Measurements from ENCODE around the gene OR12D1.
A peak's percentile ranks its signal among the peaks of the same experiment; 100 is the strongest.

Gene OR12D1

GRCh38 chr6:29414588-29414987 is at the start of gene OR12D1:
Gene OR12D1 (plus strand): TSS chr6:29414928.
- Histone ChIP-seq H3K27ac (no peak within 1 kb of the TSS), H3K27me3 (ENCODE audit: insufficient read depth, low read depth, severe bottlenecking) (peaks cover 74% of the 10 kb centered on the region), H3K4me3 (ENCODE audit: low read depth, low read length) (no peak within 1 kb of the TSS), H3K36me3 (no peaks in the 10 kb centered on the region), H3K9me3 (ENCODE audit: severe bottlenecking) (peaks cover 5% of the 10 kb centered on the region)
- DNase-seq = no peak
- peak; percentile 49; the same call in 1 of the 2 replicates for TF ChIP-seq CTCF (IDR thresholded peaks at IDR 0.05; ENCODE audit: low read depth, low read length)

- H3K4me3 ChIP-seq (ENCODE audit: low read depth, low read length) = no peak within 1 kb of the TSS
- no peak for DNase-seq
- H3K27ac ChIP-seq = no peak within 1 kb of the TSS
- peaks cover 6% of the 10 kb centered on the region for H3K9me3 ChIP-seq (ENCODE audit: severe bottlenecking)
- no peak for TF ChIP-seq CTCF (IDR thresholded peaks at IDR 0.05; ENCODE audit: low read depth, low read length)
- no peaks in the 10 kb centered on the region for H3K36me3 ChIP-seq
- peaks cover 60% of the 10 kb centered on the region for H3K27me3 ChIP-seq (ENCODE audit: insufficient read depth, low read depth, severe bottlenecking)
Observed at GRCh38 chr6:29368765-29369164, 46.0 kb upstream of the OR12D1 start, which contains the start of gene OR5V1. Gene OR5V1 (minus strand): TSS chr6:29368865. CDS start chr6:29356195, 12,670 bp downstream.

GRCh38 chr6:29375191-29375590 is 39.5 kb upstream of the OR12D1 start, which contains the start of gene OR12D3:
Gene OR12D3 (minus strand): TSS chr6:29375291. CDS start chr6:29375287, 4 bp downstream.
- Histone ChIP-seq H3K27me3 (ENCODE audit: insufficient read depth, low read depth, severe bottlenecking) (peaks cover 63% of the 10 kb centered on the region), H3K9me3 (ENCODE audit: severe bottlenecking) (no peaks in the 10 kb centered on the region), H3K4me3 (ENCODE audit: low read depth, low read length) (no peak within 1 kb of the TSS), H3K36me3 (no peaks in the 10 kb centered on the region), H3K27ac (no peak within 1 kb of the TSS)
- no peak for DNase-seq
- TF ChIP-seq CTCF (IDR thresholded peaks at IDR 0.05; ENCODE audit: low read depth, low read length) = no peak

- Histone ChIP-seq H3K9me3 (ENCODE audit: severe bottlenecking) (no peaks in the 10 kb centered on the region), H3K27ac (no peak overlapping the region), H3K27me3 (ENCODE audit: insufficient read depth, low read depth, severe bottlenecking) (peaks cover 67% of the 10 kb centered on the region), H3K4me3 (ENCODE audit: low read depth, low read length) (no peak overlapping the region), H3K36me3 (no peaks in the 10 kb centered on the region)
- DNase-seq = no peak
- TF ChIP-seq CTCF (IDR thresholded peaks at IDR 0.05; ENCODE audit: low read depth, low read length) = 0 out of 2 replicates have a peak, but pooled peaks have one; percentile 19
Observed at GRCh38 chr6:29376003-29376402, 38.7 kb upstream of the OR12D1 start.

GRCh38 chr6:29388533-29388932 is 26.2 kb upstream of the OR12D1 start:
- no peak for TF ChIP-seq CTCF (IDR thresholded peaks at IDR 0.05; ENCODE audit: low read depth, low read length)
- Histone ChIP-seq H3K27me3 (ENCODE audit: insufficient read depth, low read depth, severe bottlenecking) (peaks cover 87% of the 10 kb centered on the region), H3K4me3 (ENCODE audit: low read depth, low read length) (no peak overlapping the region)

GRCh38 chr6:29395331-29395730 is 19.4 kb upstream of the OR12D1 start, which contains the start of gene OR12D2:
Gene OR12D2 (plus strand): TSS chr6:29395631. CDS start chr6:29396700, 1,069 bp downstream.
- DNase-seq = no peak
- no peak for TF ChIP-seq CTCF (IDR thresholded peaks at IDR 0.05; ENCODE audit: low read depth, low read length)
- H3K27me3 ChIP-seq (ENCODE audit: insufficient read depth, low read depth, severe bottlenecking) = peaks cover 87% of the 10 kb centered on the region
- no peak within 1 kb of the TSS for H3K27ac ChIP-seq
- H3K4me3 ChIP-seq (ENCODE audit: low read depth, low read length) = no peak within 1 kb of the TSS
- H3K36me3 ChIP-seq = no peaks in the 10 kb centered on the region
- H3K9me3 ChIP-seq (ENCODE audit: severe bottlenecking) = no peaks in the 10 kb centered on the region

More at GRCh38 chr6:29388533-29388932, 26.2 kb upstream of the OR12D1 start:
- Histone ChIP-seq H3K27ac (no peak overlapping the region), H3K36me3 (no peaks in the 10 kb centered on the region), H3K9me3 (ENCODE audit: severe bottlenecking) (no peaks in the 10 kb centered on the region)
- no peak for DNase-seq

Measured in WERI-Rb-1 (cell line).